Panc1 (cell line): ENCODE measurements around the gene PPP1R16B.

Experiments used
- CTCF ChIP-seq: fragments of 450-650 bp; IDR thresholded peaks from 2 replicates; pipeline ENCODE4 v1.5.1; 2017; ENCODE audit warnings: mild to moderate bottlenecking
- REST ChIP-seq, 2 experiments: IDR thresholded peaks; 2 replicates each; pipeline ENCODE4 v1.6.1; 2011 to 2012; ENCODE audit warnings: low read depth in 2 of 2, control low read depth in 1 of 2, low read length in 1 of 2, mild to moderate bottlenecking in 1 of 2, moderate library complexity in 1 of 2; ENCODE audit not compliant: insufficient read depth in 1 of 2

GRCh38 chr20:38825571-38825900, 20.0 kb downstream of the PPP1R16B start:
- TF ChIP-seq REST (IDR thresholded peaks at IDR 0.05; ENCODE audit: insufficient read depth in 1 of 2, low read depth in 2 of 2, low read length in 1 of 2) (no peak), CTCF (no peak)
